PC-3 (cell line): ENCODE results near the gene PAPSS2. TPM values are rescaled to one million over a fixed set of nuclear protein-coding genes. Genes with fewer than 3 reads are reported as not detected.
A peak's percentile ranks its signal among the peaks of the same experiment; 100 is the strongest.

Experiments
- ATAC-seq: fragments of 200-7000 bp; cut with Tn5 transposase; 2 replicates; pipeline ENCODE4 v1.9.1; 2020; ENCODE audit warnings: mild to moderate bottlenecking, moderate library complexity
- BruUV-seq: library from RNA; stranded (reverse); fragments of 400-500 nt; replicated peaks from 2 replicates; lab custom pipeline; 2021; lab: Mats Ljungman, UMichigan
- CTCF ChIA-PET: fragments of 300-600 bp; sonication (Branson Sonifier 250); formaldehyde crosslinking; loops from one replicate; lab custom pipeline; 2022; ENCODE audit warnings: antibody characterized with exemption; lab: Charles Lee
- POLR2A ChIA-PET: fragments of 300-600 bp; sonication (Branson Sonifier 250); formaldehyde crosslinking; loops from one replicate; lab custom pipeline; 2022; ENCODE audit warnings: antibody characterized with exemption; ENCODE audit not compliant: unreplicated experiment; lab: Charles Lee
- DNase-seq: peaks from one replicate; pipeline ENCODE4 v3.0.0-alpha.2; 2015
- H2AFZ ChIP-seq: fragments of 300-600 bp; sonication (generic); 2 replicates; pipeline ENCODE4 v1.6.0; 2016; ENCODE audit warnings: antibody characterized with exemption, low read length
- H3F3A ChIP-seq: fragments of 300-600 bp; sonication (generic); one replicate; pipeline ENCODE4 v1.6.0; 2017; ENCODE audit warnings: antibody characterized with exemption, low read length, control low read depth, mild to moderate bottlenecking; ENCODE audit not compliant: unreplicated experiment
- H3K27ac ChIP-seq: fragments of 300-600 bp; sonication (generic); 2 replicates; pipeline ENCODE4 v1.5.1; 2016; ENCODE audit warnings: mild to moderate bottlenecking, low read length
- H3K27me3 ChIP-seq: fragments of 300-600 bp; sonication (generic); 2 replicates; pipeline ENCODE4 v1.6.1; 2016; ENCODE audit warnings: low read length, mixed read lengths
- H3K36me3 ChIP-seq: fragments of 300-600 bp; sonication (generic); 2 replicates; pipeline ENCODE4 v1.6.1; 2016; ENCODE audit warnings: low read depth, mixed run types, low read length, mixed read lengths
- H3K4me1 ChIP-seq: fragments of 300-600 bp; sonication (generic); 2 replicates; pipeline ENCODE4 v1.5.1; 2016; ENCODE audit warnings: low read length; ENCODE audit not compliant: insufficient read depth
- H3K4me2 ChIP-seq: fragments of 300-600 bp; sonication (generic); 2 replicates; pipeline ENCODE4 v1.6.0; 2016; ENCODE audit warnings: low read length
- H3K4me3 ChIP-seq: fragments of 300-600 bp; sonication (generic); 2 replicates; pipeline ENCODE4 v1.5.1; 2016; ENCODE audit warnings: mild to moderate bottlenecking, low read length, mixed read lengths
- H3K79me2 ChIP-seq: fragments of 300-600 bp; sonication (generic); 2 replicates; pipeline ENCODE4 v1.6.1; 2017; ENCODE audit warnings: low read length, mixed read lengths
- H3K9ac ChIP-seq: fragments of 300-600 bp; sonication (generic); 2 replicates; pipeline ENCODE4 v1.6.0; 2016; ENCODE audit warnings: mild to moderate bottlenecking, low read length
- H3K9me2 ChIP-seq: fragments of 300-600 bp; sonication (generic); replicated peaks from 2 replicates; pipeline ENCODE4 v1.6.1; 2016; ENCODE audit warnings: mixed run types, low read length, mixed read lengths
- H3K9me3 ChIP-seq: fragments of 300-600 bp; sonication (generic); 2 replicates; pipeline ENCODE4 v1.6.1; 2016; ENCODE audit warnings: low read length, mixed read lengths
- H4K20me1 ChIP-seq: fragments of 300-600 bp; sonication (generic); 2 replicates; pipeline ENCODE4 v1.6.1; 2016; ENCODE audit warnings: low read length, mixed read lengths
- EZH2 ChIP-seq: fragments of 300-600 bp; sonication (generic); IDR thresholded peaks from one replicate; pipeline ENCODE4 v1.6.1; 2017; ENCODE audit warnings: antibody characterized with exemption, mild to moderate bottlenecking, low read length; ENCODE audit not compliant: unreplicated experiment
- EZH2phosphoT487 ChIP-seq: fragments of 300-600 bp; sonication (generic); IDR thresholded peaks from 2 replicates; pipeline ENCODE4 v1.6.1; 2018; ENCODE audit warnings: mild to moderate bottlenecking, antibody characterized with exemption, low read length, borderline replicate concordance
- intact Hi-C: fragments of 100-400 bp; cut with micrococcal nuclease; formaldehyde crosslinking; loops from 2 replicates; pipeline ENCODE4 v1.9.0; 2023
- total RNA-seq: library from RNA; depleted of rRNA; stranded (reverse); fragments of >200 nt; gene quantifications from 2 replicates; pipeline ENCODE4 v1.2.3, GENCODE V29; 2014
- TF ChIP-seq, protein P1 (sequence below): fragments of 300-600 bp; sonication (generic); conservative IDR thresholded peaks from 2 replicates; pipeline ENCODE4 v1.5.1; 2017; ENCODE audit warnings: antibody characterized with exemption, low read depth, mild to moderate bottlenecking, low read length

The PAPSS2 gene
- total RNA-seq, 1 experiment from 2014 or later, result 16.4 TPM

DNA sequence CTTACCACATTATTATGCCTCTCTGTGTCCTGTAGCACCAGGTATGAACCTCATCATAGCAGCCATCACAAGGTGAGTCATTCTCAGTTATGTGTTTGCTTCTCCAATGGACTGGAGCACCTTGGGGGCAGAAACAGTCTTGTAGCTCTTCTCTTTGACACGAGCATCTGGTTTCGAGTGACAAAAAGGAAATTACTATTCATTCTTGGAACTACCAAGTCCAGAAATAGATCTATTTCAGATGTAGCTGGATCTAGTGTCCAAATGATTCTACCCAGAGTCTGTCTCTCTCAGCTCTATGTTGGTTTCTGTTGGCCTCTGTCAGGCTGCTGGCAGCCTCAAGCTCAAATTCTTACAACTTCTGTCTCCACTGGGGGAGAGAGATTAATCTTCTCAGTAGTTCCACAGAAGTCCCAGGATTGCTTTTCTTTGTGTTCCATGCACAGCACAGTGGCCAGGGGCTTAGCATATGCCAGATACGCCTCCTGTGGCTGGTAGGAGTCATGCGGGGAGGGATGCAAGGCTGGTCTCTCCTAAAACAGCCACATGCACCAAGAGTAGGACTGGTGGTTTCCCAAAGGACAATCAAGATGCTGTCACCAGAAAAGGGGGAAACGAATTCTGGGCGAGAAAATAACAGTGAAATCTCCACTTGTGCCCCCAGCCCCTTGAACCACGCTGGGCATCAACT, 37.2 kb upstream of the PAPSS2 start:
- no TSS peak for BruUV-seq
- POLR2A ChIA-PET, result no interaction called here
- peak; percentile 57; the same call in 1 of the 2 replicates for ATAC-seq

DNA sequence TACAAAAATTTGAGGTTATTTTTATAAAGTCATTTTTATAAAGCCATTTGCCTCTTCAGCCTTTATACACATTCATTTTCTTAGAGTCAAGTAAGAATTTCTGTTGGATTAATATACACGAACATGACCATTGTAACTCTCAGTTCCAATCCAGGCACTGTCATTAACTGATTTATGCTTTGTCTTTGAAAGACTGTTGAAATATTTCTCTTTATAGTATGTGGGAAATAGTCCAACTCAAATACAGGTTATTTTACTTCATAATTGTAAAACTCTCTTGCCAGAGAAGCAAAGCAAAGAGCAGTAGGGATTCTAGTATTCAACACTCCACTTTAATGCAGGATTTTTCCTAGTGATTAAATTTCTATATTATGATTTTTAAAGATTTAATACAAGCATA, 36.5 kb upstream of the PAPSS2 start:
- ATAC-seq, result peak; percentile 51
- Histone ChIP-seq H2AFZ (no peak overlapping the region), H3K9ac (no peak overlapping the region), H4K20me1 (no peaks in the 10 kb centered on the region), H3K27ac (no peak overlapping the region), H3K36me3 (no peaks in the 10 kb centered on the region), H3K79me2 (no peaks in the 10 kb centered on the region), H3K4me1 (peaks cover 19% of the 10 kb centered on the region; the same call in 1 of the 2 replicates), H3K27me3 (no peaks in the 10 kb centered on the region), H3K9me3 (no peaks in the 10 kb centered on the region), H3K9me2 (no peaks in the 10 kb centered on the region), H3K4me2 (no peak overlapping the region), H3K4me3 (no peak overlapping the region), H3F3A (no peaks in the 10 kb centered on the region)
- BruUV-seq, result no TSS peak
- intact Hi-C loops, result no loop called here
- TF ChIP-seq, protein P1, sequence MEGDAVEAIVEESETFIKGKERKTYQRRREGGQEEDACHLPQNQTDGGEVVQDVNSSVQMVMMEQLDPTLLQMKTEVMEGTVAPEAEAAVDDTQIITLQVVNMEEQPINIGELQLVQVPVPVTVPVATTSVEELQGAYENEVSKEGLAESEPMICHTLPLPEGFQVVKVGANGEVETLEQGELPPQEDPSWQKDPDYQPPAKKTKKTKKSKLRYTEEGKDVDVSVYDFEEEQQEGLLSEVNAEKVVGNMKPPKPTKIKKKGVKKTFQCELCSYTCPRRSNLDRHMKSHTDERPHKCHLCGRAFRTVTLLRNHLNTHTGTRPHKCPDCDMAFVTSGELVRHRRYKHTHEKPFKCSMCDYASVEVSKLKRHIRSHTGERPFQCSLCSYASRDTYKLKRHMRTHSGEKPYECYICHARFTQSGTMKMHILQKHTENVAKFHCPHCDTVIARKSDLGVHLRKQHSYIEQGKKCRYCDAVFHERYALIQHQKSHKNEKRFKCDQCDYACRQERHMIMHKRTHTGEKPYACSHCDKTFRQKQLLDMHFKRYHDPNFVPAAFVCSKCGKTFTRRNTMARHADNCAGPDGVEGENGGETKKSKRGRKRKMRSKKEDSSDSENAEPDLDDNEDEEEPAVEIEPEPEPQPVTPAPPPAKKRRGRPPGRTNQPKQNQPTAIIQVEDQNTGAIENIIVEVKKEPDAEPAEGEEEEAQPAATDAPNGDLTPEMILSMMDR, result no peak
- no peak for TF ChIP-seq EZH2phosphoT487
- no peak for TF ChIP-seq EZH2
- DNase-seq, result peak; percentile 6
- POLR2A ChIA-PET, result no interaction called here
- CTCF ChIA-PET, result no interaction called here

More for the DNA sequence above, 37.2 kb upstream of the PAPSS2 start:
- H3K4me3 ChIP-seq, result no peak overlapping the region
- H3K4me2 ChIP-seq, result peak overlapping the region; percentile 16; the same call in 1 of the 2 replicates
- no peaks in the 10 kb centered on the region for H3K9me3 ChIP-seq
- DNase-seq, result peak; percentile 47
- TF ChIP-seq EZH2phosphoT487 (no peak), EZH2 (no peak)
- TF ChIP-seq, protein P1, result no peak
- H3K27me3 ChIP-seq, result no peaks in the 10 kb centered on the region
- H3K4me1 ChIP-seq, result peaks cover 19% of the 10 kb centered on the region; the same call in 1 of the 2 replicates
- no peaks in the 10 kb centered on the region for H3K36me3 ChIP-seq
- no peak overlapping the region for H3K27ac ChIP-seq
- no peaks in the 10 kb centered on the region for H3K9me2 ChIP-seq
- H3F3A ChIP-seq, result no peaks in the 10 kb centered on the region
- intact Hi-C loops, result no loop called here
- H2AFZ ChIP-seq, result peak overlapping the region; percentile 42; the same call in 1 of the 2 replicates
- CTCF ChIA-PET, result no interaction called here
- H3K79me2 ChIP-seq, result no peaks in the 10 kb centered on the region
- no peak overlapping the region for H3K9ac ChIP-seq
- no peaks in the 10 kb centered on the region for H4K20me1 ChIP-seq

DNA sequence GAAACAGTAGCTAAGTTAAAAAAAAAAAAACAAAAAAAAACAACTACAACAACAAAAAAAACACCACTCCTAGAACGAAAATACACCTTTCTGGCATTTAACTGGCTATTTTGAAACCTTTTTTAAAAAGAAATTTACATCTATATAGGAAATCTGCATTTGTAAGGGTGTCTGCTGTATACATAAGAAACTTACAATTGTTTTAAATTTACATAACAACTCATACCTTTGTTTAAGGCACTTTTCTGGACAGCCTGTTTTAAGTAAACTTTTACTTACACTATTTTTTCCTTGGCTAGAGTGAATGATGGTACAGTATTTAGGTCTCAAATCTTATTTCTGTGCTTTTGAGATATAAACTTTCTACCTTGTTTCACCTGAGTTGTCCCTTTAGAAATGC, 34.0 kb upstream of the PAPSS2 start:
- no peak overlapping the region for H3K27ac ChIP-seq
- no TSS peak for BruUV-seq
- no peaks in the 10 kb centered on the region for H3K9me2 ChIP-seq
- no peak overlapping the region for H3K4me3 ChIP-seq
- DNase-seq (no peak), ATAC-seq (no peak)
- intact Hi-C loops, result no loop called here
- H4K20me1 ChIP-seq, result no peaks in the 10 kb centered on the region
- H3F3A ChIP-seq, result no peaks in the 10 kb centered on the region
- no peak overlapping the region for H3K4me2 ChIP-seq
- no peaks in the 10 kb centered on the region for H3K79me2 ChIP-seq
- POLR2A ChIA-PET, result no interaction called here
- peaks cover 12% of the 10 kb centered on the region; the same call in 1 of the 2 replicates for H3K4me1 ChIP-seq
- CTCF ChIA-PET, result no interaction called here
- H3K27me3 ChIP-seq, result no peaks in the 10 kb centered on the region
- H2AFZ ChIP-seq, result no peak overlapping the region
- H3K9ac ChIP-seq, result no peak overlapping the region
- H3K36me3 ChIP-seq, result no peaks in the 10 kb centered on the region
- no peak for TF ChIP-seq EZH2
- TF ChIP-seq, protein P1, result no peak
- TF ChIP-seq EZH2phosphoT487, result no peak
- no peaks in the 10 kb centered on the region for H3K9me3 ChIP-seq
